Uterus (tissue), 2 donors: ENCODE results near the gene TMPRSS6.

Experiments used
- CTCF ChIP-seq, 4 experiments: fragments of 200-600 bp in 2 of 4; fragments of 450-650 bp in 2 of 4; sonication (generic) in 2 of 4; IDR thresholded peaks; one replicate each; pipeline ENCODE4 v1.5.1; 2016 to 2019; ENCODE audit warnings: antibody characterized with exemption in 4 of 4, mild to moderate bottlenecking in 2 of 4, moderate library complexity in 1 of 4
- POLR2A ChIP-seq, 2 donors: fragments of 450-650 bp; IDR thresholded peaks; one replicate each; pipeline ENCODE4 v1.6.1; 2016; ENCODE audit warnings: antibody characterized with exemption in 2 of 2, mild to moderate bottlenecking in 1 of 2, moderate library complexity in 1 of 2

GRCh38 chr22:37105154-37105553 is 4.4 kb downstream of the TMPRSS6 start:
- TF ChIP-seq CTCF (IDR thresholded peaks at IDR 0.05) (no peak), POLR2A (IDR thresholded peaks at IDR 0.05) (no peak)
